Stimulated activated CD8-positive, alpha-beta memory T cell treated with anti-CD3 and anti-CD28 coated beads, Interleukin-15, amount 100 ng/mL, for 48 hours (primary cell): ENCODE measurements around the gene GRWD1.
"Not testable (repeated sequence)": the region's sequence is repeated elsewhere in the genome, so short reads cannot be mapped to it uniquely, and the experiment has no call there.

Experiments
- DNase-seq, 2 donors: peaks; one replicate each; pipeline ENCODE4 v3.0.0-alpha.2; 2020; ENCODE audit warnings: low read depth in 2 of 2

GRWD1 gene

DNA sequence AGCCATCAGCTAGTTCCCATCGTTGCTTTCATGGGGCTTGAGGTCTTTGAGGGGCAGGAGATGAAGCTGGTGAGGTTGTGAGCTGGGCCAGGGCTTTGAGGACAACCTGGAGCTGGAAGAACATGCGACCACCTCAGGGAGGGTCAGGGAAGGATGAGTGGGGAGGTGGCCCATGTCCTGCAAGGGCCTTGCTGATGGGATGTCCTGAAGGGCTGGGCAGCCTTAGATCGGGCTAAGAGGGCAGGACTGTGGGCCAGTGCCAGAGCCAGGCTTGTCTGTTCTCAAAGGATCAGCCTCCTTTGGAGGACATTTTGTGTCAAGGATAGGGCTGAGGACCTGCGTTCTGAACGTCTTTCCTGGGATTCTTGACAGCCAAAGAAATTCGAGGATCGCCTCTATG is 33.9 kb downstream of the GRWD1 start:
- no peak for DNase-seq

DNA sequence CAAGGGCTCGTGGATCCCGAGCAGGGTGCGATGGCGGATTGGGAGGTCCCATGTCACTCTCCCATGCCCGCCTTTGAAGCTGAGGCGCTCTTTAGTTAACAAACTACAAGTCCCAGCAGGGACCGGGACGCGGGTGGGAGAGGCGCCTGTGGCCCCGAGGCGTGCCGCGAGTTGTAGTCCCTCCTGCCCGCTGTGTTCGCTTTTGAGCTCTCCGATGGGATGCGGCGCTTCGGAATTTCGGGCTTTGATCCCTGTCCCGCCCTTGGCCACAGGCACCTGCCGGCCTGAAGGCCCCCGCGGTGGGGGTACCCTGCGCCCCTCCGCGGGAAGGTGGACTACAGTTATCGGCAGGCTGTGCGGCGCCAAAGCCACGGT is 34.4 kb downstream of the GRWD1 start:
- DNase-seq: no peak

DNA sequence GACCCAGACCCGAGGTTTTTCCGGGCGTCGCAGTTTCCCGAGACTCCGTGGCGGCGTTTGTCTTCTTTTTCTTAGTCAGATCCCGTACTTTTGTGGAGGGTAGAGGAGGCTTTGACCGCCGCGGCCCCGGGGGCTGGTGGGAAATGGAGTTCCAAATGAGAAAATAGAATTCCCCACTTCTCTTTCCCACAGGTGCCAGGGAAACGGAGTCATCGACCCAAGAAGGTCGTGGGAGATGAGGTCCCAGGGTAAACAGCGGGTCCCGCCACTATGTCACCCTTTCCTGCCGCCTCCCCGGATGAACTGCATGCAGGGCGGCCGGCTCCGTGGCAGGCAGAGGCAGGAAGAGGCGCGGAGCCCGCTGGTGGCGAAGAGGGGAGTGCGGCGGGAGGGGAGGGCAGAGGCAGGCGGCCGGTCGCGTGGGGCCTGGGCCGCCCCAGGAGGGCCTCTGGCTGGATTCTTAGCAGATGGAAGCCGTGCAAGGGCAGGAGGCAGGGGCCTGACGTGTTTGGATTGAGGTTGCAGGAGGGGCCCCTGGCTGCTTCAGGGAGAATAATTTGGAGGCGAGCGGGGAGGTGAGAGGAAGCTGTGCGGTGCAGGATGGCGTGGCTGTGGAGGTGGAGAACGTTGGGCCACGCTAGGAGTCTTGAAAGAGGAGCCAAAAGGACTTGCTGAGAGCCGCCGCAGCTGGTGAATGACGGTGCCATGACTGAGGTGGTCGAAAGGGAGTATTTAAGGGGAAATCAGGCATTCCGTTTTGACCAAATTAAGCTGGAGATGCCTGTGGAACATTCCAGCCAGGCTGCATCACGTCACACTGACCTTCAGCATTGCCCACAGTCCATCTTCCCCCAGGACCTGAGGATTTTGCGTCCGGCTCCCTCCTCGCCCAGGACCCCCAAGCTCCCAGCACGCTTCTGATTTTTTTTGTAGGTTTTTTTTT is 35.0 kb downstream of the GRWD1 start:
- peak in 1 of 2 donors; percentile 31 for DNase-seq

DNA sequence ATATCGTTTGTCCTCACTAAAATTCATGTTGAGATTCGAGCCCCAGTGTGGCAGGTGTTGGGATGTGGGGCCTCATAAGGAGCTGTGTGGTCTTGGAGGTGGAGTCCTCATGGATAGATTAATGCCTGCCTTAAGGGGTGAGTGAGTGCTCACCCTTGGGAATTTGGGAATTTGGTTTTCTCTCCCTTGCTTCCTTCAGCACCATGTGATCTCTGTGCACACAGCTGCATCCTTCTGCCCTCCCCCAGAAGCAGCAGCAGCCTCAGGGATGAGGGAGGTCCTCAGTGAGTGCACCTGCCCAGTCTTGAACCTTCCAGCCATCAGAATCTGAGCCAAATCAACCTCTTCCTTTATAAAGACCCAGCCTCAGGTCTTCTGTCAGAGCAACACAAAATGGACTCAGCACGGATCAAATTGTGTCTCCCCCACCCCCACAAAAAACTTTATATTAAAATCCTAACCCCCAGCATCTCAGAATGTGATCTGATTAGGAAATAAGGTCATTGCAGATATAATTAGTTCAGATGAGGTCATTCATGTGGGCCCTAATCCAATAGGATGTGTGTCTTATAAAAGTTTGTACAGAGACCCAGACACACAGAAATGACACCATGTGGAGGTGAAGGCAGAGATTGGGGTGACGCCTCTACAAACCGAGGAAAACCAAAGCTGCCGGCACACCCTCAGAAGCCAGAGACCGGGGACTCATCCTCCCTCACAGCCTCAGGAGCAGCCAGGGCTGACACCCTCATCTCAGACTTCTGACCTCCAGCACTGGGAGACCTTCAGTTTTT is 36.3 kb downstream of the GRWD1 start:
- no peak for DNase-seq

DNA sequence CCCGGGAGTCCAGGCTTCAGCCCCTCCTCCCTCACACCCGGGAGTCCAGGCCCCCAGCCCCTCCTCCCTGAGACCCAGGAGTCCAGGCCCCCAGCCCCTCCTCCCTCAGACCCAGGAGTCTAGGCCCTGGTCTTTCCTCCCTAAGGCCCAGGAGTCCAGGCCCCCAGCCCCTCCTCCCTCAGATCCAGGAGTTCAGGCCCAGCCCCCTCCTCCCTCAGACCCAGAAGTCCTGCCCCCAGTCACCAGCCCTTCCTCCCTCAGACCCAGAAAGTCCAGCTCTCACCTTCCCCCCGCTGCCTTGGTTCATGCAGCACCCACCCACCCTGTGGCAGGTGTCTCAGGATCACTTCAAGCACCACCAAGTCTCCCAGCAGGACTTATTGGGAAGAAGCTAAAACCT is 37.5 kb downstream of the GRWD1 start:
- DNase-seq: no peak

DNA sequence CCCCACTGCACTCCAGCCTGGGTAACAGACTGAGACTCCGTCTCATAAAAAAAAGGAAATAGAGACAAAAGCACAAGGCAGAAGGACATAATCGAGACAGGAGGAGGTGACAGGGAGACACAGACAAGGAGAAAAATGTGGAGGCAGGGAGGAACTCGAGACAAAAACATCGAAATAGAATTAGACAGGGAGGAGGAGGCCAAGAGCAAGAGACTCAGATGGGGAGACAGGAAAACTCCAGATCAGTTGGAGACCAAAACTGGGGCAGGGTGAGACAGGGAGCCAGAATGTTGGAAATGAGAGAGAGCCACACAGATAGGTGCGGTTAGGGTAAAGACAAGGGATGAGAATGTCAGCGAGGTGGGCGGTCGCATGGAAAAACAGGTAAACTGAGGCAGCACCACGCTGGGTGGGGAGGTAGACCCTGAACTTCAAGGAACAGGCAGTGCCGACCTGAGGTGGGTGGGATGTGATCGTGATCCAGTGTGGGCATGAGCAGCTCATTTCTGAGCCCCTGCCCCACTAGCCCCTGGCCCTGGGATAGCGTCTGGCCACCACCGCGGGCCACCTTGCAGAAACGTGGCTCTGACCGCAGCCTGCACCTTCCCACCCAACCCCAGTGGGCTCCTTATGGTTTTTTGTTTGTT is 38.6 kb downstream of the GRWD1 start:
- no peak for DNase-seq

DNA sequence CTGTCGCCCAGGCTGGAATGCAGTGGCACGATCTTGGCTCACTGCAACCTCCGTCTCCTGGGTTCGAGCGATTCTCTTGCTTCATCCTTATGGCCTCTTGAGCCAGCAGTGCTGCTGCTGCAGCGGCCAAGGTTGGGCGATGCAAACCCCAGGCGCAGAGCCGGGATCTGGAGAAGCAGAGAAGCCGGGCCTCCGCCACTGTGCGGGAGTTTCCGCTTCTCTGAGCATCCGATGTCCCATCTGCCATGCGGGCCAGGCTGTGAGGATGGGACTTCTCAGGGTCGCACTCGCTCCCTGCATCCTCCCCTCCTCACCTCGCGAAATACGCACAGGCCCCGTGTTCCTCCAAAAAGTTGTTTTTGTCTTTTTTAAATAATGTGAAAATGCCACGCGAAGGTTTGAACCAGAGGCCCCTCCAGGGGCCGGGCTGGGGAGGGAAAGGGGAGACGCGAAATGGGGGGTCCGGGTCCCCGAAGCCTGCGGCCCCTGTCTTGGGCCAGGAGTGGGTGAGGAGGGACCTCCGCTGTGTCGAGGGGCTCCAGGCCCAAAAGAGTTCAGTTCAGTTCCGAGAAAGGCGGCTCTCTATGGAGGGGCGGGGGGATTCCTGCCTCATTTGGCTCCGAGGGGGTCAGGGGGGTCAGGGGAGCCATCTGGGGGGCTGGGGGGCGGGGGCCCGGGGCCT is 39.3 kb downstream of the GRWD1 start:
- DNase-seq: no peak

DNA sequence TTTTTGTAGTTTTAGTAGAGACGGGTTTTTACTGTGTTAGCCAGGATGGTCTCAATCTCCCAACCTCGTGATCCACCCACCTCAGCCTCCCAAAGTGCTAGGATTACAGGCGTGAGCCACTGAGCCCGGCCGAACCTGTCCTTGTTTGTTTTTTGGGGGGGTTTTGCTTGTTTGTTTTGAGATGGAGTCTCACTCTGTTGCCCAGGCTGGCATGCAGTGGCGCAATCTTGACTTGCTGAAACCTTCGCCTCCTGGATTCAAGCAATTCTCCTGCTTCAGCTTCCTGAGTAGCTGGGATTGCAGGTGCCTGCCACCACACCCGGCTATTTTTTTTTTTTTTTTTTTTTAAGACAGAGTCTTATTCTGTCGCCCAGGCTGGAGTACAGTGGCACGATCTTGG is 40.9 kb downstream of the GRWD1 start:
- not testable (repeated sequence) for DNase-seq

DNA sequence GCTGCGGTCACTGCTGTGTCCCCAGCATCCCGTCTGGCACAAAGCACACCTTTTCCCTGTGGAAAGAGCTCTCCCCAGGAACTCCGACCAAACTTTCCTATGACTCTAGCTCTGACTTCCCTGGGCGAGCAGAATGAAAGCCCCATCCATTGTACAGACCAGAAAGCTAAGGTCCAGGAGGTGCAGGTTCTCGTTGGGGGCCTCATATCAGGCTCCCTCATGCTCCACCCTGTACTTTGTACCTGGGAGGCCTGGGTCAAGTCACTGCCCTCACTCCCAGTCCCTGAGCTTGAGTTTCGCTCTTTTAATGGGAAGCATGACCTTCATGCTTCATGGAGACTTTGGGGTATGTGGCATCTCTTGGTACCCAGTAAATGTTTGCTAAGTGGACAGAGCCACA is 41.8 kb downstream of the GRWD1 start:
- no peak for DNase-seq

DNA sequence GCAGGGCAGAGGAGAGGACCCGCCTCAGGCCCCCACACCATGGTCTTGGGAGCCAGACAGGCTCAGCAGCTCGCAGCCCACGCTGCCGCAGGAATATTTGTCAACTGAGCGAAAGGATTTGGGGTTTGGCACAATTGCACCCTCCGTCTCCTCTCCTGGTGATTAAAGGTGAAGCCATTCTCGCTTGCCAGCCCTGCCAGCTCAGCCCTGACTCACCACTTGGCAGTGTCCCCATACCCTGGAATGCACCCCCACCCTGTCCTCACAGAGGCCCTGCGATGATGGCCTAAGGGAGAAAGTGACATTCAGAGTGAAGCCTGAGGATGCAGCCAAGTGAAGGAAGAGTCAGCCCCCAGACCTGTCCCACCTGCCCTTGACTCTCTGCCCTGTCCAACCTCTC is 42.2 kb downstream of the GRWD1 start:
- DNase-seq: no peak

DNA sequence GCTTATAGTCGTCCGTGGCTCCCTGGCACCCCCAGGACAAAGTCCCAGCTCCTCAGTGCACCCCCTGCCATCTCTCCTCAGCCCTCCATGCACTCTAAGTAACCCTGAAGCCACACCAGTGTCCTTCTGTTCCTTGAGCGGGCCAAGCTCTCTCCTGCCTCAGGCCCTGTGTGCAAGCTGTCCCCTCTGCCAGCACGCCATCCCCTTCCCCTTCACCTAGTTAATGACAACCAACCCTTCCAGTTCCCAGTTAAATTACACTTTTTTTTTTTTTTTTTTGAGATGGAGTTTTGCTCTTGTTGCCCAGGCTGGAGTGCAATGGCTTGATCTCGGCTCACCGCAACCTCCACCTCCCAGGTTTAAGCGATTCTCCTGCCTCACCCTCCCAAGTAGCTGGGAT is 42.7 kb downstream of the GRWD1 start:
- DNase-seq: not testable (repeated sequence)

DNA sequence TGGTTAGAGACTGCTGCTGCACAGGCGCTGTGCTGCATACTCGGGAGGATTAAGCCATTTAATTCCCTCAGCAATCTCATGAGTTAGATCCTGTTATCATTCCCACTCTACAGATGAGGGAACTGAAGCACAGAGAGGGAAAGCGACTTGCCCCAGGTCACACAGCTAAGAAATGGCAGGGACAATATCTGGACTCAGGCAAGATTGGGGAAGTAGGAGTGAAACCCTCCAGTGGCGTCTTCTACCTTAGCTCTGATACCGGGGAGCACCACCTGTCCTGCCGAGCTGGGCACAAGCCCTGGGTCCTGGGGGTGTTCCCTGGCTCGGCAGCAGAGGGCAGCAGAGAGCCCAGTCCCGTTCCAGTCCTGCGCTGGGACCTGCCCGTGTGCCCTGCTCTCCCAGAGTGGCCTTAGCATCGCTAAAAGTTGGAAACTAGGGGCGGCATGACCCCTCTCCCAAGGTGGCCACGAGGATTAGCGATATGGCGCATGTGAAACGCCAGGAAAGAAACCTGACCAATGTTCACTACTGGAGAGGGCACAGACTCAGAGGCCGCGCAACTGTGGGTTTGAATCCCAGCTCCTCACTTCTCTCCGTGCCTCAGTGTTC is 43.9 kb downstream of the GRWD1 start:
- DNase-seq: peak; percentile 69 to 71

DNA sequence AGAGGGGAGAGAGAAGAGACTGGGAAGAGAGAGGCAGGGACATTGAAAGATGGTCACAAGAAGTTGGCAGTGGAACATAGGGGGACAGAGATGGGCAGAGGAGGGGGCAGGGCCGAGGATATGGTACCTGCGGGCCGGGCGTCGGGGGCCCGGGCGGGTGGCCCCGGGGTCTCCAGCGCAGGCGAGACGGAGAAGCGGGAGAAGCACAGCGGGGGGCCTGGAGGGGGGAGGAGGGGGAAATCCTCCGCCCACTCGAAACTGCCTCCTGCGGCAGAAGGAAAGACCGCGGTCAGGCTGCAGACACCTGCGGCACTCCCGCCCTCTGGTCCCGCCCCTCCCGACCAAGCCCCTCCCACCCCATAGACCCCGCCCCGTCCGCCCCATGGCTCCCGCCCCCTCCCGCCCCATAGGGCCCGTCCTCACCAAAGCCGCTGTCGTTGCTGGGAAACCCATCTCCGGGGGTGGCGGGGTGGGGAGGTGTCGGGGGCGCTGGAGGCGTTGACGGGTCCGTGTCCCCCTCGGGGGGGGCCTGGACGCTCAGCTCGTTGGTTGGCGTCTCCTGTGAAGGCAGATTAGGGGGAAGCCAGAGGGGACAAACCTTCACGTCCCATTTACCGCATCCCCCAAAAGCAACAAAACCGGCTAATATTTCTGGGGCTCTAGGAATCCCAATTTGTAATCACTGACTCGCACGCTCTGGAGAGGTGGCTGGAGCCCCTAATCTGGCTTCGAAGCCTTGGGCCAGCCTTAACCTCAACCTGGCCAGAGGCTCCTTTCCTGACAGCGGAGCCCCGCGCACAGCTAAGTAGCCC is 45.4 kb downstream of the GRWD1 start:
- peak in 1 of 2 donors; percentile 28 for DNase-seq

DNA sequence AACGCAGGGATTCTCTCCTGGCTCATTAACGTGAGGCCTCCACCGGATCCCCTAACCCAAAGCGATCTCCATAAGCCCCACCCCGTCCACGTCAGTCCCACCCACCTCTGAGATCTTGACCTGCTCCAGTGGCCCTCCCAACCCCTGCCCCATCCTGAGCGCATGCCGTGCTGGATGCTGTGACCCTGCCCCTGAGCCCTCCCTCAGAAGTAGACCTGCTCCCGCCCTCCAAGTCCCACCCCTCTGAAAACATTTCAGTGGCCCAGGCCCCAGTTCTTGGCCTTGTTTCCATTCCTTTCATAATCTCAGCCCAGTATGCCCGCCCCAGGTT is 46.0 kb downstream of the GRWD1 start:
- DNase-seq: no peak

DNA sequence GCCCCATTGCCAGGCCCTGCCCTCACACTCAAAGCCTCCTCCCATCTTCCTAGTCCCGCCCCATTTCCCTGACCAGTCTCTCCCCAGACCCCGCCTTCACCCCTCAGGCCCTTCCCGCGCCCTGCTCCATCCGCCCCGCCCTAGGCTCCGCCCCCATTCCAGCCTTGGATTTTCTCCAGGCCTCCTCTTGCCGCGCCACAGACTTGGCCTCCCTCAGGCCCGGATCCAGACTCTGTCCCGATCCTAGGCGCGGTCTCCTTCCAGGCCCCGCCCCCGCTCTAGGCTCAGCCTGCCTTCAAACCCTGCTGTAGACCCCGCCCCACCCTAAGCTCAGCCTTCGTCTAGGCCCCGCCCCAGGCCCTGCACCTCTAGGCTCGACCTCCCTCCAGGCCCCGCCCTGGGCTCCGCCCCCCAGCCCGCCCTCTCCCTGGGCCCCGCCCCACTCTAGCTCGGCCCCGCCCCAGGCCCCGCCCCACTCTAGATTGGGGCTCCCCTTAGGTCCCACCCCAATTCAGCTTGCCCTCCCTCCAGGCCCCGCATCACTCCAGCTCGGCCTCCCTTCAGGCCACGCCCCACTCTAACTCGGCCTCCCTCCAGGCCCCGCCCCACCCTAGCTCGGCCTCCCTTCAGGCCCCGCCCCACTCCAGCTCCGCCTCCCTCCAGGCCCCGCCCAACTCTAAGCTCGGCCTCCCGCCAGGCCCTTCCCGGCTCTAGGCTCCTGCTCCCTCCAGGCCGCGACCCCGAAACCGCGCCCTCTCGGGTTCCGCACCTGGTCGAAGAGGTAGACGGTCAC is 47.3 kb downstream of the GRWD1 start:
- peak; percentile 65 to 82 for DNase-seq

DNA sequence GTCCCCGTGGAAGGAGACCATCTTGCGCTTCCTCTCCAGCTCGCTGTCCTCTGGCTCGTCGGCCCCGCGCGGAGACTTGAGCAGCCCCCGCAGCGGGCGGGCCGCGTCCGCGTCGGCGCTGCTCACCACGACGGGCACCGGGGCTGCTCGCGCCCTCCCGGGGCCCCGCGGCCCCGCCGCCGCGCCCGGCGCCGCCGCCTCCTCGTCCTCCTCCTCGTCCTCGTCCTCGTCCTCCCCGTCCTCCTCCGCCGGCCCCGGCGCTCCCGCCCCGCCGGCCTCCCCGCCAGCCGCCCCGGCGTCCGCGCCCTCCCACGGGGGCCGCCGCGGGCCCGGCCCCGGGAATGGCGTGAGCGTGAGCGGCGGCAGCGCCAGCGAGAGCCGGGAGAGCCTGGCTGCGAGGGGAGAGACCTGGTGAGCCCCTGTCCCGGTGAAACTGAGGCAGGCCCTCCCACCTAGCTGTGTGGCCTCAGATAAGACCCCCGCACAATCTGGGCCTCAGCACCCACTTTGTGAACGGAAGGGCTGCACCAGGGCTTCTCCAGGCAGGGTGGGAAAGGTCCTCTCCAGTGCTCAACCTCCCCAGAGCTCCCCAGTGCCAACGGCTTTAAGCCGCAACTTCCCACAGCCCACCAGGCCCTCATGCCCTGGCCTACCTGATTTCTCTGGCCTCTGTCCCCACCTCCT is 48.1 kb downstream of the GRWD1 start:
- no peak for DNase-seq

DNA sequence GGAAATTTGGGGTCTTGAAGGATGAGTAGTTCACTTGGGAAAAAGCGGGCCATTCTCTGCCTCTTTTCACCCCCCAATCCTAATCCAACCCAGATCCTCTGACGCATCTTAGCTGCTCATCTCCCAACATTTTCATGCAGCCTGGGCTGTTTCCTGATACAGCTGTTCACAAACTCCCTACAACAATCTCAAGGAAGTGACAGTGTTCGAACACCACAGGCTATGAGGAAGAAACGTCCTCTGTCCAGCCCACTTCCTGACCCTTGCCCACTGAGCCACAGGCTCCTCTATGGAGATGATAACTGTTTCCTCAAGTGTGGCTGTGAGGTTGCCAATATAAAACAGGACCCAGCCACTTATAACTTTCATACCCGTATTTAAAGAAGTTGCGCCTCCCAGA is 49.6 kb downstream of the GRWD1 start:
- DNase-seq: no peak

DNA sequence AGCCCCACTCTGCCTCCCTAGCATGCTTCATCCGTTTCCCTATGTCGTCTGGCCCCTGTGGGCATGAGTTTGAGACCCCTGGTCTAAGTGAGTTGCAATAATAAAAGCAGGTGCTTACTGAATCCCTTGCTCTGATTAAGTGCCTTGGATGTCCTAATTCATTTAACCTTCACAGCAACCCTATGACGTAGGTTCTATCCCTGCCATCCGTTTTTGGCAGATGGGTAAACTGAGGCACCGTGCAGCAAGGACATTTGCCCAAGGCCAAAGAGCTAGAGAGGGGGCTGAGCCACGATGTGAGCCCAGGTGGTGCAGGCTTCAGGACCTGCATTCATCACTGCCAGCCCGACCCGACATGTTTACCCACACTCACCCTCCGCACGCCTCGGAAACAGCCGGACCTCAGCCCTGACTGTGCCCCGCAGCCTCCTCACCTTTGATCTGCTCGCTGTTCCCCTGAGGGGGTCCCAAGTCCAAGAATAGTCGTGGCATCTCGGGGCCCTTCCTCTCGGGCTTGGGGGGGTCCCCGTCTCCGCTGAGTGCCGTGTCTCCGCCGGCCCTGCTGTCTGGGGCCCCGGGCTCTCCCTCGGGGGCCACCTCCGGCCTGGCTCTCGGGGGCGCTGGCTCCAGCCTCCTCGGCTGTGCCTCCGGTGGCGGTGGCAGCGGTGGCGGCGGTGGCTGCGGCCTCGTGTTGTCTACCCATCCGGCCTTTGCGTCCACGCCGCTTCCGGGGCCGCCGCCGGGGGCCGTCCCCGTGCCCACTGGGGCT is 51.4 kb downstream of the GRWD1 start:
- no peak for DNase-seq
